D721Med (cell line): Measurements from ENCODE around the gene ESRRG.
A peak's percentile ranks its signal among the peaks of the same experiment; 100 is the strongest.

Source experiments
- DNase-seq: peaks from one replicate; pipeline ENCODE4 v3.0.0; 2011; ENCODE audit warnings: low spot score; ENCODE audit not compliant: insufficient read length
- FAIRE-seq: peaks from 2 replicates; lab custom pipeline; 2011; peaks lifted over from hg19 to GRCh38; lab: Jason Lieb, UNC
- TF ChIP-seq, protein P1 (sequence below): IDR thresholded peaks from 2 replicates; pipeline ENCODE4 v1.5.1; 2012; ENCODE audit warnings: mild to moderate bottlenecking, control low read depth; ENCODE audit not compliant: insufficient read depth; ENCODE audit errors: missing control alignments

ESRRG gene

DNA sequence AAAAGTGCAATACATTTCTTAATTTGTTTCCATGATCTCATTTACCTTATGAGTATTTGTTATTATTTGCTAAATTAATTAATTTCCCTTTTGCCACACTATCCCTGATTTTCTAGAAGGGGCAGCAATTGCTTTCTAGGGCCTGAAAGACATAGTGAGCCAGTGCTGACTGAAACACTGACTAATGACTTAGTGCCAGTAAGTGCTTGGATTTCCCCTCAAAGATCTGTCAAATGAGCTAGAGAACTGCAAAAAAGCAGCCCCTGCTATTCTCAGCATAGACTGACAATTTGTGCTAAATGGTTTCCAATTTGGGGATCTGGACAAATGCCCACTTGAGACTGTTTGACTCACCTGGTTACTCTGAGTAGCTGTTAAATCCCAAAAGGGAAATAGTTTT lies 264.4 kb downstream of the ESRRG start:
- TF ChIP-seq, protein P1, sequence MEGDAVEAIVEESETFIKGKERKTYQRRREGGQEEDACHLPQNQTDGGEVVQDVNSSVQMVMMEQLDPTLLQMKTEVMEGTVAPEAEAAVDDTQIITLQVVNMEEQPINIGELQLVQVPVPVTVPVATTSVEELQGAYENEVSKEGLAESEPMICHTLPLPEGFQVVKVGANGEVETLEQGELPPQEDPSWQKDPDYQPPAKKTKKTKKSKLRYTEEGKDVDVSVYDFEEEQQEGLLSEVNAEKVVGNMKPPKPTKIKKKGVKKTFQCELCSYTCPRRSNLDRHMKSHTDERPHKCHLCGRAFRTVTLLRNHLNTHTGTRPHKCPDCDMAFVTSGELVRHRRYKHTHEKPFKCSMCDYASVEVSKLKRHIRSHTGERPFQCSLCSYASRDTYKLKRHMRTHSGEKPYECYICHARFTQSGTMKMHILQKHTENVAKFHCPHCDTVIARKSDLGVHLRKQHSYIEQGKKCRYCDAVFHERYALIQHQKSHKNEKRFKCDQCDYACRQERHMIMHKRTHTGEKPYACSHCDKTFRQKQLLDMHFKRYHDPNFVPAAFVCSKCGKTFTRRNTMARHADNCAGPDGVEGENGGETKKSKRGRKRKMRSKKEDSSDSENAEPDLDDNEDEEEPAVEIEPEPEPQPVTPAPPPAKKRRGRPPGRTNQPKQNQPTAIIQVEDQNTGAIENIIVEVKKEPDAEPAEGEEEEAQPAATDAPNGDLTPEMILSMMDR, result no peak
- DNase-seq, result no peak
- no peak for FAIRE-seq

DNA sequence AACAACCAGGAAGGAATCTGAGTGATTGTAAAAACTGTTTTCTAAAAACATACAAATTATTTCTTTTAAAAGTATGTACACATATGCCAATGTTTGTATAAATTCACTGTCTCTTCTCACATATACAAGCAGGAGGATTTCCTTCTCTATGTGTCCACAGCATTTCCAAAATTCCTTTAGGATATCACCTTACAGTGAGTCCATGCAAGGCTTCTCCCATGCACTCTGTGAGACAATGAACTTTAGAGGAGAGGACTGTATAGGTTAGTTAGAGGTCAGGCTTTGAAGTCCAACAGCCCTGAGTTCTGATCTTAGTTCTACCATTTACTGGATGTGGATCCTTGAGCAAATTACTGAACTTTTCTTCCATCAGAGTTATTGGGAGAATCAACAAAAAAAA lies 265.9 kb downstream of the ESRRG start:
- TF ChIP-seq, protein P1, result no peak
- DNase-seq, result no peak
- peak; percentile 61 for FAIRE-seq

DNA sequence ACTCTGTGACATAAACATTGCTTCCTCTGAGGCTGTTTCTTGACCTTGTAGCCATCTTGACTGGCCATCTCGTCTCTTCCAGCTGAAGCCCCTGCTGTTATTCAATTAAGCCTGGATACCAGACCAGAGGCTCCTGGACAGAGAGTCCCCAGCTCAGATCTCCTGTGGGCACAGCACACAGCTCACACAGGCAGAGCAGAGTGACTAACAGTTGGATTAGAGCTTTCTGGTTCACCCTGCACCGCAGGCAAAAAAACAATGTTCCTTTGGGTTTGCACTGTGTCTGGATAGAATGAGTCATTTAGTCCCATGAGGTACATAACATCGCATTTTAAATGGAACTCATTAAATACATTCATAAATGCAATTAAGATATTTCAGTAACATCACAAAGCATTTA lies 266.5 kb downstream of the ESRRG start:
- TF ChIP-seq, protein P1, result no peak
- DNase-seq (no peak), FAIRE-seq (no peak)

DNA sequence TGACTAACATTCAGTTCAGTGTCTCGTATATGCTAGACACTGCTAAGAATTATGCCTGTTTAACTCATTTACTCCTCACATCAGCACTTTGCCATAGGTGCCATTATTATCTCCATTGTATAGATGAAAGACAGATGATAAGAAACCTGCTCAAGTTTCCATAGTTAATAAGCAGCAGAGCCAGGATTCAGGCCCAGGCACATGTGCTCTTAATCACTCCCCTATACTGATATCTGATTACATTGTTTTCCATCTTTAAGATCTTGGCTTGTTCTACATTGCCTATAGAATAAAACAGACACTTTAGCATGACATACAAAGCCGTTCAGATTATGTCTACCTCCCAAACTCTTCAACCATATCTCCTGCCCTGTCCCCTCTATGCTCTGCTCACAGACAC lies 269.5 kb downstream of the ESRRG start:
- TF ChIP-seq, protein P1, result no peak
- peak; percentile 91 for FAIRE-seq
- no peak for DNase-seq
